Upper lobe of right lung (tissue), 1 donor: Measurements from ENCODE around the gene CNTNAP2. TPM values are rescaled to one million over a fixed set of nuclear protein-coding genes. Genes with fewer than 3 reads are reported as not detected.

Experiments used
- ATAC-seq: fragments of 200-7000 bp; cut with Tn5 transposase; one replicate; pipeline ENCODE4 v1.9.1; 2020; ENCODE audit warnings: mild to moderate bottlenecking, moderate library complexity
- DNase-seq: peaks from one replicate; pipeline ENCODE4 v3.0.0-alpha.2; 2020
- H3K27ac ChIP-seq: fragments of 200-600 bp; one replicate; pipeline ENCODE4 v1.8.0; 2022
- H3K27me3 ChIP-seq: fragments of 200-600 bp; one replicate; pipeline ENCODE4 v1.8.0; 2022; ENCODE audit warnings: mild to moderate bottlenecking
- H3K36me3 ChIP-seq: fragments of 200-600 bp; one replicate; pipeline ENCODE4 v1.8.0; 2022
- H3K4me1 ChIP-seq: fragments of 200-600 bp; one replicate; pipeline ENCODE4 v1.8.0; 2022
- H3K4me3 ChIP-seq: fragments of 200-600 bp; one replicate; pipeline ENCODE4 v1.8.0; 2022; ENCODE audit warnings: mild to moderate bottlenecking
- H3K9me3 ChIP-seq: fragments of 200-600 bp; one replicate; pipeline ENCODE4 v1.8.0; 2022
- intact Hi-C: fragments of 100-400 bp; cut with DNase I; formaldehyde crosslinking; loops from one replicate; pipeline ENCODE4 v1.11.0; 2022
- total RNA-seq: library from RNA; stranded (reverse); fragmentation: NEBNext Ultra II Directional; extraction: Animal tissue kit (Norgen Biotek cat#: 25700); gene quantifications from one replicate; pipeline ENCODE4 v1.2.1, GENCODE V29; 2021
- TF ChIP-seq, protein P1 (sequence below): fragments of 200-600 bp; IDR thresholded peaks from one replicate; pipeline ENCODE4 v1.8.0; 2022; ENCODE audit warnings: antibody characterized with exemption
- donor health status: DM: no; HTN: yes; CAD: no; lungs with severe emphysema.

CNTNAP2 gene
- total RNA-seq, 1 donor from 2014 or later, result 0.41 TPM

DNA sequence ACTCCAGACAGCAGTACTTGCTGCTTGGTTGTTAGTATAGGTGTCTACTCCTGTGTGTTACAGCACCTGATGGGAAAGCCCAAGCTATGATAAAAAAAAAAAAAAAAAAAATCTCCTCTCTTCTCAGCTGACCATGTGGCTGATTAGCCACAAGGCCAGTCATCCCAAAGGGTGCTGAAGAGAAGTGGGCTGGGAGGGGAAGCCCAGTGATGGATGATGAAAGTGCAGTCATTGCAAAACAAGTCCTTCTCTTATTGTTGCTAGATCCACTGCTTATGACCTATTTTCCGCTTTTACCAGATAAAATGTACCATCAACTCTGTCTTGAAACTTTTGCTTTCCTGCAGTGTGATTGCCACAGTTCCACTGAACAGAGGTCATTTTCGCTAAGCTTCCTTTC is 1381.5 kb downstream of the CNTNAP2 start:
- Histone ChIP-seq H3K4me3 (no peak overlapping the region), H3K36me3 (no peaks in the 10 kb centered on the region), H3K27ac (no peak overlapping the region), H3K27me3 (no peaks in the 10 kb centered on the region), H3K4me1 (no peaks in the 10 kb centered on the region), H3K9me3 (no peaks in the 10 kb centered on the region)
- TF ChIP-seq, protein P1, sequence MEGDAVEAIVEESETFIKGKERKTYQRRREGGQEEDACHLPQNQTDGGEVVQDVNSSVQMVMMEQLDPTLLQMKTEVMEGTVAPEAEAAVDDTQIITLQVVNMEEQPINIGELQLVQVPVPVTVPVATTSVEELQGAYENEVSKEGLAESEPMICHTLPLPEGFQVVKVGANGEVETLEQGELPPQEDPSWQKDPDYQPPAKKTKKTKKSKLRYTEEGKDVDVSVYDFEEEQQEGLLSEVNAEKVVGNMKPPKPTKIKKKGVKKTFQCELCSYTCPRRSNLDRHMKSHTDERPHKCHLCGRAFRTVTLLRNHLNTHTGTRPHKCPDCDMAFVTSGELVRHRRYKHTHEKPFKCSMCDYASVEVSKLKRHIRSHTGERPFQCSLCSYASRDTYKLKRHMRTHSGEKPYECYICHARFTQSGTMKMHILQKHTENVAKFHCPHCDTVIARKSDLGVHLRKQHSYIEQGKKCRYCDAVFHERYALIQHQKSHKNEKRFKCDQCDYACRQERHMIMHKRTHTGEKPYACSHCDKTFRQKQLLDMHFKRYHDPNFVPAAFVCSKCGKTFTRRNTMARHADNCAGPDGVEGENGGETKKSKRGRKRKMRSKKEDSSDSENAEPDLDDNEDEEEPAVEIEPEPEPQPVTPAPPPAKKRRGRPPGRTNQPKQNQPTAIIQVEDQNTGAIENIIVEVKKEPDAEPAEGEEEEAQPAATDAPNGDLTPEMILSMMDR, result no peak
- DNase-seq, result no peak
- intact Hi-C loops, result no loop called here
- ATAC-seq, result no peak

DNA sequence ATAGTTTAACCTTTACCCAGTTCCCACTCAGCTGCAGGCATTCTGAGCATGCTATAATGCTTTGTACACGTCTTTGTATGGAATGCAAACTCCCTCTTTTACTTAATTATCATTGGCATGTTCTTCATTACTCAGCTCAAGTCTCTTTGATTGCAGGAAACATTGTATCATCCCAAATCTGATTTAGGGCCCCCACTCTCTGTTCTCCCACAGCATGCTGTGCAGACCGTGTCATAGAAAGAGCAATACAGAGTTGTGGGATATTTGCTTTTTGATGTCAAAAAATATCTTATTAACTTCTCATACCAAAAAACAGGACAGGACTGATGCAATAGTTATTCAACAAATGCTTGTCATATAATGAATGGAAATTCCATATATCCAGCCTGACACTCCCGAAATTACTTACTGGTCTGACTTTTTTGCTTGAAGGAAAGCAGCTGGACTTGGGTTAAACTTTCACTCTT is 1392.5 kb downstream of the CNTNAP2 start:
- Histone ChIP-seq H3K36me3 (no peaks in the 10 kb centered on the region), H3K27me3 (no peaks in the 10 kb centered on the region), H3K9me3 (no peaks in the 10 kb centered on the region), H3K4me1 (no peaks in the 10 kb centered on the region), H3K27ac (no peak overlapping the region), H3K4me3 (no peak overlapping the region)
- ATAC-seq (no peak), DNase-seq (no peak)
- intact Hi-C loops, result no loop called here
- TF ChIP-seq, protein P1, result no peak

DNA sequence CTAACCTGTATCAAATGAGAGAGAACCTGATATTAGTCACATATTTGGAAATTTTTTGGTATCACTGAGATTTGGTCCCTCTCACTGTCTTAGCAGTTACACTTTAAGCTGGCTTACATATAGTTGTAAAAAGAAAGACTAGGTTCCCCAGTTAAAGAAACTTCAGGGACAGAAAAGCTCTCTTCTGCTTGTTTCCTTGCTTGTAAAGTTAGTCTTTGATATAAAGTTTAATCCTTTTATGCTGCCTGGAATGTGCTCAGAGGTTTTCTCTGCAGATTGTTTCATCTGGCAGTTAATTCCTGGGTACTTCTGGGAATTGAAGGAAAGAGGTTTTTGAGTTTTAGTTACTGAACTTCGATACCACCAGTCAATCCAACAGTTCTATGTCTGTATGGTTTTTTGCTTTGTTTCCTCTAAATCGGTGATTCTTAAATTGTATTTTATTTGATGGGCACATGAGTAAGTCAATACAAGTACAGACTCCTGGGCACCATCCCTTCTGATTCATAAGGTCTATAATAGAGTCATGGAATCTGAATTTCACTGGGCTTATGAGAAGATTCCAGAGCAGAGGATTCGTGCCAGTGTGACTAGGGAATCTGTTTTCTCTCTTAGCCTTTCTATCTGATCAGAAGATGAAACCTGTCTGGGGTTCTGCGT is 1393.1 kb downstream of the CNTNAP2 start:
- Histone ChIP-seq H3K27me3 (no peaks in the 10 kb centered on the region), H3K9me3 (no peaks in the 10 kb centered on the region), H3K36me3 (no peaks in the 10 kb centered on the region), H3K27ac (no peak overlapping the region), H3K4me3 (no peak overlapping the region), H3K4me1 (no peaks in the 10 kb centered on the region)
- DNase-seq, result no peak
- intact Hi-C loops, result no loop called here
- ATAC-seq, result no peak
- TF ChIP-seq, protein P1, result no peak

DNA sequence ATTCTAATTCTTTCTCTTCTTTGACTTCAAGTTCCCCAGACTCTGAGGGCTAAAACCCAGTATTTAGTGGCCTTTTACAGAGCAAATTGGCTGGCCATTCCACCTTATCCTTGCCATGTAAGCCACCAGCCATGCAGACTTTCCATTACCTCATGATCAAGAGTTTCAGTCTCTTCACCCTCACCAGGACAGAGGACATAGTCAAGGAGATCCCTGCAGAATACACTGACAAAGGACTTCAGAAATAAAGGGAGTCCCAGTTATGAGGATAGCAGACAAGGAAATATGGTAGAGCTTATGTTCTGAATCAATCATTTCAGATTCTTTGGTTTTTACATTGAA is 1393.6 kb downstream of the CNTNAP2 start:
- ATAC-seq, result no peak
- no peaks in the 10 kb centered on the region for H3K27me3 ChIP-seq
- DNase-seq, result no peak
- H3K9me3 ChIP-seq, result no peaks in the 10 kb centered on the region
- no peaks in the 10 kb centered on the region for H3K4me1 ChIP-seq
- H3K4me3 ChIP-seq, result no peak overlapping the region
- H3K36me3 ChIP-seq, result no peaks in the 10 kb centered on the region
- TF ChIP-seq, protein P1, result no peak
- no peak overlapping the region for H3K27ac ChIP-seq
- intact Hi-C loops, result no loop called here

DNA sequence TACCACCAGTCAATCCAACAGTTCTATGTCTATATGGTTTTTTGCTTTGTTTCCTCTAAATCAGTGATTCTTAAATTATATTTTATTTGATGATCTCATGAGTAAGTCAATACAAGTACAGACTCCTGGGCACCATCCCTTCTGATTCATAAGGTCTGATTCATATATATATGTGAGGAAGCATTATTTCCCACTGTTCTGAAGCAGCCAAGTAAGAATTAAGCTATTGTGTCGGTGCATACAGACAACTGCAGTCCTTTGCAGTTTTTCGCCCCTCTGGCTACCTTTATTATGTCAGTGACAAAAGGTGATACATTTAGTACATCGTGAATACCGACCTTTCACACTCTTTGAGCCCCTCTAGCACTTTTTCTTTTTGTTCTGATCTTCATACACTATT is 1394.3 kb downstream of the CNTNAP2 start:
- TF ChIP-seq, protein P1, result no peak

DNA sequence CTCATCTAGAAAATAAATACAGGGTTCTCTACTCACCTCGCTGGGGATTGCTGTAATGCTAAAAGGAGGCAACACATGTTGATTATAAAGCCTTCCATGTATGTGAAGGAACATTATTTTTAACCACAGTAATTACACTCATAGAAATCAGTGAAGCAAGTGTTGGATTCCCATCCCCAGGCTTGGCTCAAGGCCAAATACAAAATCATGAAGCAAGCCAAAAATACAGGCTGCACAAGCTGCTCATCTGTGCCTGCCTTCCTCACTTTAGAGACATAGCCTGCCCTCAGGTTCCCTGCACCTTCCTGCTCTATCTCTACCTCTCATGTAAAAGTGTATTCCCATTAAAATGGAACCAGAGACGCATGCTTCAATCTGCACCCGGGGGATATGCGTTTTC is 1396.8 kb downstream of the CNTNAP2 start:
- ATAC-seq (no peak), DNase-seq (no peak)
- Histone ChIP-seq H3K36me3 (no peaks in the 10 kb centered on the region), H3K27ac (no peak overlapping the region), H3K9me3 (no peaks in the 10 kb centered on the region), H3K4me1 (no peaks in the 10 kb centered on the region), H3K27me3 (no peaks in the 10 kb centered on the region), H3K4me3 (no peak overlapping the region)
- intact Hi-C loops, result no loop called here
- TF ChIP-seq, protein P1, result no peak

More for the DNA sequence above, 1394.3 kb downstream of the CNTNAP2 start:
- H3K27ac ChIP-seq, result no peak overlapping the region
- H3K9me3 ChIP-seq, result no peaks in the 10 kb centered on the region
- H3K4me3 ChIP-seq, result no peak overlapping the region
- no peaks in the 10 kb centered on the region for H3K36me3 ChIP-seq
- ATAC-seq (no peak), DNase-seq (no peak)
- intact Hi-C loops, result no loop called here
- no peaks in the 10 kb centered on the region for H3K4me1 ChIP-seq
- H3K27me3 ChIP-seq, result no peaks in the 10 kb centered on the region
